ENCODE results near the gene SULT1C4.
"Not testable (repeated sequence)": the region's sequence is repeated elsewhere in the genome, so short reads cannot be mapped to it uniquely, and the experiment has no call there.

SULT1C4 gene

DNA sequence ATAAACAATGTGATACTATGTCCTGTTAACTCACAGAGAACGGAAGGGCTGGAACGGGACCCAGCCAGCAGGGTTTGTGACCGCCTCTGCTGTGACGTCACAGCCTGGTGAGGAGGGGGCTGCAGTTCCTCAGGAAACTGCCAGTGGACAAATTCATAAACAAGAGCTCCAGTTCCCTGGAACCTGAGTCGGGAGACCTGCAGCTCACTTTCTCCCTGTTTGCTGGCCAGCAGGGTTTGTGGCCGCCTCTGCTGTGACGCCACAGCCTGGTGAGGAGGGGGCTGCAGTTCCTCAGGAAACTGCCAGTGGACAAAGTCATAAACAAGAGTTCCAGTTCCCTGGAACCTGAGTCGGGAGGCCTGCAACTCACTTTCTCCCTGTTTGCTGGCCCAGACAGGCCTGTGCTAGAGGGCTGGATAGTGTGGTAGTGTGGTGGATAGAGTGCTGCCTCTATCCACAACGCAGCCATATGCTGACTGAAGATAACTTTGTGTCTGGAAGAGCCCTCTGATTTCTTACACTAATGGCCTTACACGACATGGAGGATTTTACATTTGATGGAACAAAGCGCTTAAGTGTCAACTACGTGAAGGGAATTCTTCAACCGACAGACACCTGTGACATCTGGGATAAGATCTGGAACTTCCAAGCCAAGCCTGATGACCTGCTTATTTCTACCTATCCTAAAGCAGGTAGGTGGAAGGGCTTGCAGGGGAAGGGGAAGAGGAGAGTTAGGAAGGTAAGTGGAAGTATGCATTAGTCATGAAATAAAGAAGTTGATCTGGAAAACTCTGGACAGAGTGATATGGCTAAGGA, at the start of gene SULT1C4:
Gene SULT1C4 (plus strand): TSS at position 140 of the 816 bp plus-strand sequence. CDS start 384 bp downstream, at position 524.
- no peak for DNase-seq (ENCODE audit: low spot score)

DNA sequence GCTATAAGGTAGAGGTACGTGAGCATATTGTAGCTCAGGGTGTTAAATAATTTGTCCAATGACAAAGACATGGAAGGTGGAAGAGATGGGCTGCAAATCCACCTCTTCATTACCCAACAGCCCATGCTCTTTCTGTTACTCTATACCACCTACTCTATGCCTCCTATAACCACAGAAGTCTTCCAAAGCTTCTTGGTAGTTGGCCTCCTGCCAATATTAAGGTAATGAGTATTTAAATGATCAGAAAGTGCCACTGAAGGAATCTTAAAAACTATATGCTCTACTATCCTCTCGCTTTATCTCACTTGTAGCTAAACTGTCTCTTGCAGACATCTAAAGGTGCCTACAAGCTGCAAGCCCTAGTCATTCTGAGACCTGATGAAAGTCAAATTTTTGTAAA, 48.0 kb upstream of the SULT1C4 start:
- DNase-seq (ENCODE audit: low spot score), result no peak

DNA sequence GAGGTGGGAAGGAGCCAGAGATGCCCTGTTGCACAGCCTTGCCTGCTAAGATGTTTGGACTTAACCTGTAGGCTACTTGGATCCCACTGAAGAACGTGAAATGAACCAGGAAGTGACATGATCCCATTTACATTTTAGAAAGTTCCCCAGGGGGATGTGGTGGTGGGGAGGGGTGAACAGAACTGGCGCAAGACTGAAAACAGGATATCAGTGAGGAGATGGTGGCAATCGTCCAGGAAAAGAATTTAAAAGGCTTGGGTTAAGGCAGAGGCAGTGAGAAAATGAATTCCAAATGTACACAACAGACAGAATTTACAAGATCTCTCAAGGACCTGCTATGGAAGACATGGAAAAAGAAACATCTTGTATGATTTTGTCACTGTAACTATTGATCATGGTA, 46.8 kb upstream of the SULT1C4 start:
- no peak for DNase-seq (ENCODE audit: low spot score)

GRCh38 chr2:108345951-108346350, 31.8 kb upstream of the SULT1C4 start:
- no peak for DNase-seq (ENCODE audit: low spot score)

DNA sequence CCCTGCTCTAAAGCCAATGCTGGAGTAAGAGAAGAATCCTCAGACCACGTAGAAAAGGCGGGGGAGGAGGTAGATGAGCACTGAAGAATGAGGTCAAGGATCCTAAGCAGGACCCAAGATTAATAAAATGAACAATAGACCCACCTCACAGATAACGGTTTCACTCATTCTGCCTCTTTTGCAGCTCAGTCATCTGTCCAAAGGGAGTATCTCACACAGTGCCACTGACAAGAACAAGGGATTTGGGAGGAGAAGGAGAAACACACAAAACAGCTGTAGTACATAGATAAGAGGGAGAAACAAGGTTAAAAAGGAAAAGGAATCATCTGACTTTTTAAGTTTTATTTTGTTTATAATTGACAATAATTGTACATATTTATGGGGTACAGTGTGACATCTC, 30.9 kb upstream of the SULT1C4 start:
- DNase-seq (ENCODE audit: low spot score), result no peak

DNA sequence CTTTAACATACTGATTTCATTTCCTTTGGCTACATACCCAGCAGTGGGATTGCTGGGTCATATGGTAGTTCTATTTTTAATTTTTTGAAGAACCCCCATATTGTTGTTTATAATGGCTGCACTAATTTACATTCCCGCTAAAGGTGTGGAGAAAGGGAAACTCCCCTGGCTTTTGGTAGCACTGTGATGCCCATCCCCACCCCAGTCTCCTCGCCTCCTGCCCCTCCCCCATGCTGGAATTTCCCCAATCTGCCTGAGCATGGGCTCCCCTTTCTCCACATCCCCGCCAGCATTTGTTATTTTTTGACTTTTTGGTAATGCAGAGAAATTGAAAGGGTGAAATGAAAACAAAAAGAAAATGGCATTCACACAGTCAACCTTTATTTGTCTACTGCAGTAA, 30.0 kb upstream of the SULT1C4 start:
- no peak for DNase-seq (ENCODE audit: low spot score)

DNA sequence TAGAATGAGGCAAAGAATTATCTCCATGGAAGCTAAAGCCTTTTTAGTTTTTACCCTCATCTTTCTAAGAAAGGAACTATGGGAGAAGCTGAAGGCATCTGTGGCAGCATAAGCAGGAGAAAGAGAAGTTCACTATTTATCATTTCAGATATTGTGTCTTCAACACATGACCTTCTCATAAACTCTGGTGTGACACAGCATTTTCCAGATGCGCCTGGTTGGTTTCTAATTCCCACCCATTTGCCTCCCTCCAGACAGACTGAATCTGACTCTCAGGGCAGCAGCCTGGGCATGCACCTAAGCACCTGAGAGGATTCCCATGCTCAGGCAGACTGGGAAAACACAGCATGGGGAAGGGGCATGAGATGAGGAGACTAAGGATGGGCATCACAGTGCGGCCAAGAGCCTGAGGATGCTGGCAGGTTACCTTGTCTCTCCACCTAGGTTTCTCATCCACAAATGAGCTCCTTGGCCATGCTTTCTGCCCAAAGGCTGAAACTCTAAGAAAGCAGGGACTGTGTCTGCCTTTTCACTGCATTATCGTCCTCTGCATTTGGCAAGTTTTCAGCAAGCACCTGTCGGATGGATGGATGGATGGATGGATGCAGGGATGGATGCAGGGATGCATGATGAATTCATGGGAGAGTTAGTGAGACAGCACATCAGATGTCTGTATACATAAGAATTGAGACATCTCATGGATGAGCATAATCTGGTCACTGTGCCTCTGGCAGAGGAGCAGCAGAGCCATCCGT, 28.8 kb upstream of the SULT1C4 start:
- no peak for DNase-seq (ENCODE audit: low spot score)

DNA sequence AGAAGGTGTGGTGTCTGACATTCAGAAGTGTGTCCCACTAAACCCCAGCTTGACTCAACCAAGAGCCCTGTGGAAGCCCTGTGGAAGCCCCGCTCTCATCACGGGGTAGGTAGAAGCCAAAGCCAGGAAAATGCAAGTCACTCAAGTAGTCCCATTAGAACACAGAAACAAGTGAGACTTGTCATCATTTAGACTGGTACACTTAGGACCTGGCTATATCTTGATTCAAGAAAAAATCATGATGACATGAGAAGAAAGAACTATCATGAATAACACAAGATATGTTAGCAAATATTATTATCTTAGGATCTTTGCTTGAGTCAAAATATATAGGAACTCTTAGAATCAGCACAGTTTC, 28.2 kb upstream of the SULT1C4 start:
- no peak for DNase-seq (ENCODE audit: low spot score)

- DNase-seq (ENCODE audit: low spot score), result no peak
Observed at GRCh38 chr2:108351889-108352288, 25.9 kb upstream of the SULT1C4 start.

- no peak for DNase-seq (ENCODE audit: low spot score)
Observed at GRCh38 chr2:108354136-108354535, 23.6 kb upstream of the SULT1C4 start.

GRCh38 chr2:108355906-108356734, 21.6 kb upstream of the SULT1C4 start:
- no peak for DNase-seq (ENCODE audit: low spot score)

GRCh38 chr2:108359336-108359735, 18.4 kb upstream of the SULT1C4 start:
- DNase-seq (ENCODE audit: low spot score), result not testable (repeated sequence)

- DNase-seq (ENCODE audit: low spot score), result no peak
Observed at GRCh38 chr2:108360776-108361468, 16.8 kb upstream of the SULT1C4 start.

GRCh38 chr2:108363024-108363907, 14.5 kb upstream of the SULT1C4 start:
- DNase-seq (ENCODE audit: low spot score), result no peak

- no peak for DNase-seq (ENCODE audit: low spot score)
Observed at GRCh38 chr2:108363908-108364225, 13.9 kb upstream of the SULT1C4 start.

DNA sequence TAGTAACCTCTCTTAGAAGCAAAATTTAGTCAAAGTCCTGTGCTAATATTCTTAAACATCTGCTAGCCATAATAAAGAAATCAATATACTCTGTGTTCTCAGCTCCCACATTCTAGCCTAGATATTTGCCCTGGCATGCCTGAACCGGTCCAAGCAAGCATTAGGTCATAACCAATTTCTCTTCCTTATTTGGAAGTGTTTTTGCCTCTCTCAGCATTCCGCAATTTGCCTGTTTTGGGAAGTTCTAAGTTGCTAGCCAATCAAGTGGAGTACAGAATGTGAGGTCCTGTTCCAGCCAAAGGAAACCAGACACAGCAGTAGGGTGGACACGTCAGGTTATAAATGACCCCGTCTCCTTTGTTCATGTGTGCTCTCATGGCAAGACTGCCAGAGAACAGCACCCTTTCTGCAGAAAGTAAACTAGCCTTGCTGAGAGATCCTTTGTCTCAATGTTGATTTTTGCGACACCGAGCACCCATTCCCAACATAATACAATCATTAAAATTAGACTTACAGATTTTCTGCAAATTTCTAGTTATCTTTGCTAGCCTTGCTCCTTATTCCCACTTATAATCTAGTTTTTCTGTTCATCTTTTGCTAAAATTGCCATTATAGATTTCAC, 13.0 kb upstream of the SULT1C4 start:
- DNase-seq (ENCODE audit: low spot score), result no peak

GRCh38 chr2:108365656-108366055, 12.1 kb upstream of the SULT1C4 start:
- DNase-seq (ENCODE audit: low spot score), result no peak

DNA sequence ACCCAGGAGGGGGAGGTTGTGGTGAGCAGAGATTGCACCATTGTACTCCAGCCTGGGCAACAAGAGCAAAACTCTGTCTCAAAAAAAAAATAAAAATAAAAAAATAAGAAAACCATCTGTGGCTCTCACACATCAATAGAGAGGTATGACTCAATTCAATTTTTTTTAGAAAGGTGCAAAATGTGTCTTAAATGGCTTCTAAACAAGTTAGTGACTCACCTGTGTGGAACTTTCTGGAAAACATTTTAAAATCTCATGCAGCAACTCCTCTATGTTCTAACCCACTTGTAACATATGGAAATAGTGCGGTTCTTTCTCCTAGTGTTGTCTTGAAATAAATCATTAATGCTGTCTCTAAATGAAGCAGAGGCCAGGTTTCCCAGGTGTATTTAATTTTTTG, 10.7 kb upstream of the SULT1C4 start:
- DNase-seq (ENCODE audit: low spot score), result no peak

DNA sequence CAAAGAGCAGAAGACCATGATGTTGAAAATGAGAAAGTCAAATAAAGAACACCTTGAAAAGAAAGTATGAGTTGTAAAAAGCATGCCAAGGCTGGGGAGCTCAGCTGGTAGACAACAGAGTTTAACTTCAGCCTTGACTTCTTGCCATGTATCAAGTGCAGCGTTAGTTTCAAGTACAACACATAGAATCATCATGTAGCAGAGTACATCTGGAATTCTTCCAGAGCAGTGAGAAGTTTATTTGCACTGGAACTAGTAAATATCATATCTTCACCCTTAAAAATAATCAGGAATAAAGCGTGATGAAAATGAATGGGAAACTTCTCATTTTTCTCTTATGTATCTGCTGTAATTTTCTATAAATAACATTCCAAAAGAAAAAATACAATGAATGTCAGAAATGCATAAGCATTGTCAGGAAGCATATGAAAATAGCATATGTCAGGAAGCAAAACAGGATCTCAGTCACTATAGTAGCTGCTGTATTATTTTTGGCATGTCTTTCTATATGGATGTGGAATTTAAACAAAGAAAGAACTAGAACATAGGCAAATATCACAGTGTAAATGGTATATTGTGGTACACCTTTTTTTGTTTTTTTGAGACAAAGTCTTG, 10.1 kb upstream of the SULT1C4 start:
- no peak for DNase-seq (ENCODE audit: low spot score)

DNA sequence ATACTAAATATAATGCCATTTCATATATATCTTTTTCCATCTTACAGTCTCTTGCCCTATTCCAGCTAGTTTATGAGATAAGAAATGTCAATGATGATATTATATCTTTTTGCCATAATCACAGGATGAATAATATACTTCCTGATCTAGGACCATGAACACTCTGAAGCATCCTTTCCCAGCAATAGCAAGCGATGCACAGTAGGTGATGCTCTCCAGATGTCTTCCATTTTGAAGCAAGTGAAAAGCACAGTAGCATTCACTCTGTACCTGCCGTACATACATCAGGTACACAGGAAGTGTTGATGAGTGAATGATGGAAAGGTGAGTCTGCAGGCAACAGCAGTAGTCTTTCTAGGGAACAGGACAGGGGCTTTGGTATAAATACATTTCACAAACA, 8.6 kb upstream of the SULT1C4 start:
- DNase-seq (ENCODE audit: low spot score), result no peak
